Neural crest cell (in vitro differentiated cells): Measurements from ENCODE around the gene HGFAC. TPM values are rescaled to one million over a fixed set of nuclear protein-coding genes. Genes with fewer than 3 reads are reported as not detected.

ENCODE experiments used
- DNase-seq: peaks from one replicate; pipeline ENCODE4 v3.0.0; 2021; ENCODE audit warnings: low read depth, mixed read lengths, low spot score
- H3K27ac Mint-ChIP-seq: one replicate; pipeline ENCODE4 v1.8.0; 2021; ENCODE audit warnings: mild to moderate bottlenecking, mixed read lengths; ENCODE audit not compliant: unreplicated experiment
- H3K27me3 Mint-ChIP-seq: 2 replicates; pipeline ENCODE4 v1.8.0; 2021; ENCODE audit warnings: low read depth, mild to moderate bottlenecking, mixed read lengths
- H3K36me3 Mint-ChIP-seq: 2 replicates; pipeline ENCODE4 v1.8.0; 2021; ENCODE audit warnings: low read depth, mild to moderate bottlenecking, mixed read lengths
- H3K4me1 Mint-ChIP-seq: 2 replicates; pipeline ENCODE4 v1.8.0; 2021; ENCODE audit warnings: mixed read lengths
- H3K4me3 Mint-ChIP-seq: one replicate; pipeline ENCODE4 v1.8.0; 2021; ENCODE audit warnings: mild to moderate bottlenecking, mixed read lengths
- H3K9me3 Mint-ChIP-seq: 2 replicates; pipeline ENCODE4 v1.8.0; 2021; ENCODE audit warnings: mixed read lengths
- total RNA-seq: library from RNA; stranded (reverse); gene quantifications from 2 replicates; pipeline ENCODE4 v1.2.1, GENCODE V29; 2021
- TF ChIP-seq, protein P1 (sequence below): fragments of 200-600 bp; sonication (generic); conservative IDR thresholded peaks from 2 replicates; pipeline ENCODE4 v1.5.0; 2021; ENCODE audit warnings: antibody characterized with exemption, mild to moderate bottlenecking

Gene HGFAC
- total RNA-seq, 1 donor from 2014 or later: 1.6 TPM

DNA sequence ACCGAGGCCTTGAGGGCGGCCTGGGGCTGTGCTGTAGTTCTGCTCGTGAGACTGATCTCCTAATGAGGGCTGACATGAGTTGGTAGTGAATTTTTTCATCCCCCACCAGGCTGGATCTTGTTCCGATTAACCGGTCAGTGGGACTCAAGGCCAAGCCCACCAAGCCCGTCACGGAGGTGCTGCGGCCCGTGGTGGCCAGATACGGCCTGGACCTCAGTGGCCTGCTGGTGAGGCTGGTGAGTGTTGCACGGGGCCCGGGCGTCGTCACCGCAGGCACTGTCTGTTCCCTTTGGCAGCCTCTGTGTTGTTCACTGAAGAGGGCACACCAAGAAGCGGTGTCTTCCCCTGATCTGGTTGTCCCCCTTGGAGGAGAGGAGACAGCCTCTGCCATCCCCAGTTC, 18.4 kb upstream of the HGFAC start:
- Mint-ChIP-seq H3K27me3 (no peaks in the 10 kb centered on the region), H3K36me3 (no peaks in the 10 kb centered on the region), H3K9me3 (no peaks in the 10 kb centered on the region), H3K27ac (no peak overlapping the region), H3K4me1 (peaks cover 4% of the 10 kb centered on the region), H3K4me3 (no peak overlapping the region)
- DNase-seq: no peak
- TF ChIP-seq, protein P1, sequence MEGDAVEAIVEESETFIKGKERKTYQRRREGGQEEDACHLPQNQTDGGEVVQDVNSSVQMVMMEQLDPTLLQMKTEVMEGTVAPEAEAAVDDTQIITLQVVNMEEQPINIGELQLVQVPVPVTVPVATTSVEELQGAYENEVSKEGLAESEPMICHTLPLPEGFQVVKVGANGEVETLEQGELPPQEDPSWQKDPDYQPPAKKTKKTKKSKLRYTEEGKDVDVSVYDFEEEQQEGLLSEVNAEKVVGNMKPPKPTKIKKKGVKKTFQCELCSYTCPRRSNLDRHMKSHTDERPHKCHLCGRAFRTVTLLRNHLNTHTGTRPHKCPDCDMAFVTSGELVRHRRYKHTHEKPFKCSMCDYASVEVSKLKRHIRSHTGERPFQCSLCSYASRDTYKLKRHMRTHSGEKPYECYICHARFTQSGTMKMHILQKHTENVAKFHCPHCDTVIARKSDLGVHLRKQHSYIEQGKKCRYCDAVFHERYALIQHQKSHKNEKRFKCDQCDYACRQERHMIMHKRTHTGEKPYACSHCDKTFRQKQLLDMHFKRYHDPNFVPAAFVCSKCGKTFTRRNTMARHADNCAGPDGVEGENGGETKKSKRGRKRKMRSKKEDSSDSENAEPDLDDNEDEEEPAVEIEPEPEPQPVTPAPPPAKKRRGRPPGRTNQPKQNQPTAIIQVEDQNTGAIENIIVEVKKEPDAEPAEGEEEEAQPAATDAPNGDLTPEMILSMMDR: no peak

DNA sequence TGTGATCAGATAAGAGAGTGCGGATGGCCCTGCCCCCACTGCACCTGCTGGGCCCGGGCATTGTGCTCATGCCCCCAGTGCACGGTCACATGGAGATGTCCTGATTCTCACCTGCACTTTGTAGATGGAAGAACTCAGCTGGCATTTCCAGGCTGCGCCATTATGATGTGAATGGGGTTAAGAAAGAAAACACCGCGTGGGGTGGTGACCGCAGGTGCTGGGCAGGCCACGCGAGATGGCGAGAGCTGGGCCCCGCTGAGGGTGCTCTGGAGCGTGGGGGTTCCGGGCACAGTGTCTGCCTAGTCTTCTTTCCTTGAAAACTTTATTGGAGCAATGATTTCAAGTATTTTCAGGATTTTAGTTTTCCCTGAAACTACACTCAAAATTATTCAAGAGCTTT, 17.8 kb upstream of the HGFAC start:
- no peak overlapping the region for H3K4me3 Mint-ChIP-seq
- peaks cover 4% of the 10 kb centered on the region for H3K4me1 Mint-ChIP-seq
- TF ChIP-seq, protein P1: no peak
- no peaks in the 10 kb centered on the region for H3K27me3 Mint-ChIP-seq
- no peak for DNase-seq
- H3K9me3 Mint-ChIP-seq: no peaks in the 10 kb centered on the region
- H3K27ac Mint-ChIP-seq: peak overlapping the region; percentile 12
- H3K36me3 Mint-ChIP-seq: no peaks in the 10 kb centered on the region

DNA sequence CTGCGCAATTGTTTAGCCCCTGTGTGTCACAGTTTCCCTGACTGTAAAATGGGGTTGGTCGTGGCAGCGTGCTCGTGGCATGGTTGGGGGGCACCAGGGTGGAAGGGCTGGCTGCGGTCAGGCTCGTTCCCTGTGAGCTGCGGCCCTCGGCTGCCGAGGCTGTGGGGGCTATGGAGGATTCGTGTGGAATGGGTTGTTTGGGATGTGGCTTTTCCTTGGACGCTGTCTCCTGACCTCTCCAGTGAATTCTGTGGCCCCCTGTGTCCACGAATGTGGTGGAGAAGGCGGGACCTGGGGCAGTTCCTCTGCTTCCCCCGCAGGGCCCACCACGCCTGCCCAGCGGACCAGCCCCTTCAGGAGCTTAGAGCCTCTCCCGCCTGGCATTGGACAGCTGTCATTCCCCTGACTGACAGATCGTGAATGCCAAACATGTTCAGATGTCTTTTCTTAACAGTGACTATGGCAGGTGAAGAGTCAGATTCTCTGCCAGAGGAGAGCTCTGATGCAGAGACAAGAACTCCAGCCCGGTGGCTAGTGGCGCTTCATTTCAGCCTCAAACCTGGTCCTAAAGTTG, 17.2 kb upstream of the HGFAC start:
- no peaks in the 10 kb centered on the region for H3K9me3 Mint-ChIP-seq
- H3K27ac Mint-ChIP-seq: no peak overlapping the region
- peaks cover 4% of the 10 kb centered on the region for H3K4me1 Mint-ChIP-seq
- H3K36me3 Mint-ChIP-seq: no peaks in the 10 kb centered on the region
- DNase-seq: no peak
- TF ChIP-seq, protein P1: no peak
- no peaks in the 10 kb centered on the region for H3K27me3 Mint-ChIP-seq
- no peak overlapping the region for H3K4me3 Mint-ChIP-seq

DNA sequence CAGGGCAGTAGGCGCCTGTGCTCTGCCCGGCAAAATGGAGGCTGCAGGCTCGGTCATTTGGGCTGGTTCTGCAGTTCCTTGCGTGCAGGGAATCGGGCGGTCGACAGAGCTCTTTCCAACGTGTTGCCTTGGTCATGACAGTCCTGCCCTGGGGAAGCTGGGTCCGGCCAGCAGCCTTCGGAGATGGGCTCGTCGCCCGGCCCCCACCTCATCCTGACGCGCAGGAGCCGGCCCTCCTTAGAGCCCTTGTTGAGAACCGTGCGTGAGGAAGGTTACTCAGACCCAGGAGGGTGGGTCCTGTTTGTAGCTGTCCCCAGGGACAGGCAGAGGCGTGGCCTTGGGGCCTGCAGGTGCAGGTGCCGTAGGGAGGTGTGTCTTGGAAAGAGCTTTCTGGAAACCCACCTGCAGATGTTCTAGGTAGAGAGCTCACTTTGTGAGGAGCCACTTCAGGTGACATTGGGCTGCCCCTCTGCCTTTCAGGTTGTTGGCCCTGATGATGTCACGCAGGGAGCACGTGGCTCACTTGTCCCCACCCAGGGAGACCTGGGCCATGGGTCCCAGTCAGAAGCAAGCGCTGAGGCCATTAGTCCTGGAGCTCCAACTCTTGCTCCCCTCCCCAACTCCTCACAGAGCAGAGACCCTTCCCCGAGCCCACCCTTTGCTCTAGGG, 15.2 kb upstream of the HGFAC start:
- TF ChIP-seq, protein P1: no peak
- Mint-ChIP-seq H3K36me3 (no peaks in the 10 kb centered on the region), H3K27me3 (no peaks in the 10 kb centered on the region), H3K9me3 (no peaks in the 10 kb centered on the region), H3K4me3 (no peak overlapping the region), H3K27ac (no peak overlapping the region), H3K4me1 (peaks cover 4% of the 10 kb centered on the region)
- DNase-seq: no peak

DNA sequence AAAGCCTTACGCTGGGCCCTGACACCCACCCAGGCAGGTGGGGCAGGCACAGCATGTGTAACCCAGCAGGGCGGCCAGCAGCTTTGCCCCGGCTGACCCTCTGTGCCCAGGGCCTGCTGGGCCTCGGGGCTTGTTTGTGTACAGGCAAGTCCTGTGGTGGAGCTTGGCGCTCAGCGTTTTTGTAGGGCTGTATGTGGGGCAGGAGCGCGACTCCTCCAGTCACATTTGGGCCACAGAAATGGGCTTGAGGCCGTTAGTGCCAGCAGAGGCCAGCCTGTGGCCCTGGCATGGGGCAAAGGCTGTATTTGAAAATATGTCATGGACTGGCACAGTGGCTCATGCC, 14.7 kb upstream of the HGFAC start:
- H3K4me3 Mint-ChIP-seq: no peak overlapping the region
- H3K27ac Mint-ChIP-seq: no peak overlapping the region
- no peak for DNase-seq
- H3K27me3 Mint-ChIP-seq: no peaks in the 10 kb centered on the region
- no peaks in the 10 kb centered on the region for H3K36me3 Mint-ChIP-seq
- TF ChIP-seq, protein P1: no peak
- H3K9me3 Mint-ChIP-seq: no peaks in the 10 kb centered on the region
- H3K4me1 Mint-ChIP-seq: peaks cover 4% of the 10 kb centered on the region
